ENCODE results near the gene GGN.

The GGN gene

DNA sequence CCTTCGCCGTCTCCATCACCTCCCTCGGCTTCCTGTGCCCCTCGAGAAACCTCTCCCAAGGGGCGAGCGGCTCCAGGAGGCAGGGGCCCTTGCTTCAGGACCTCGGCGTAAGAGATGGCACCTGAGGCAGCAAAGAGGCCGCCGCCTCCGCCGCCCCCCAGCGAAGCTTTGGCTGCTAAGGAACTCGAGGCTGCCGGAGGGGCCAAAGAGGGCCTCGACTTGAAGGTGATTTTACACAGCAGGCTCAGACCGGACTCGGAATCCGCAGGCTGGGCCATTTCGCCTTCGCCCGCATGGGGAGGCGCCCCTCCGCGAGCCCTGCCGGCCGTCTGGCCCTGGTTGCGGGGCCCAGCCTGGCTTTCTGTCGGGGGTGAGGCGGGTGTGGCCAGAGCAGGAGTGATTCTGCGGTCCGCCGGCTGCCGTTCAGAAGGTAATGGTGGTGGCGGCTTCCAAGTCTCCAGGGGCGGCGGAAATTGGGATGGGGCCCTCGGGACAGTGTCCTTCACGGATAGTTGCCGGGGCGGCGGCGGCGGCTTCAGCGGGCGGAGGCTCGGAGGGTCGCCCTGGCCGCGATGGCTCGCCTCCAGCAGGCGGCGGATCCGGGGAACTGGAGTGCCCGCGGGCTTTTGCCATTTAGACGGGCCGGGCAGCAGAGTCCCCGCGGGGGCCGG, 1.4 kb downstream of the GGN start:
- H3K9ac ChIP-seq (ENCODE audit: insufficient read length, low read depth): no peak overlapping the region
- peaks cover 5% of the 10 kb centered on the region for H3K4me1 ChIP-seq (ENCODE audit: insufficient read depth, insufficient read length)
- peaks cover 44% of the 10 kb centered on the region for H3K36me3 ChIP-seq (ENCODE audit: insufficient read depth, insufficient read length, low read length)
- H3K27me3 ChIP-seq (ENCODE audit: insufficient read depth, insufficient read length): no peaks in the 10 kb centered on the region
- no peak overlapping the region for H3K4me3 ChIP-seq (ENCODE audit: insufficient read length, low read depth)
- no peak for DNase-seq (ENCODE audit: low read depth, low spot score)
- H3K9me3 ChIP-seq (ENCODE audit: insufficient read depth, low read length): no peaks in the 10 kb centered on the region
- TF ChIP-seq SUZ12 (IDR thresholded peaks at IDR 0.05; ENCODE audit: extremely low read depth, insufficient read depth, insufficient read length) (no peak), ZNF274 (IDR thresholded peaks at IDR 0.05; ENCODE audit: low read depth, low read length) (no peak), YY1 (IDR thresholded peaks at IDR 0.05; ENCODE audit: insufficient read depth, insufficient read length) (no peak)

DNA sequence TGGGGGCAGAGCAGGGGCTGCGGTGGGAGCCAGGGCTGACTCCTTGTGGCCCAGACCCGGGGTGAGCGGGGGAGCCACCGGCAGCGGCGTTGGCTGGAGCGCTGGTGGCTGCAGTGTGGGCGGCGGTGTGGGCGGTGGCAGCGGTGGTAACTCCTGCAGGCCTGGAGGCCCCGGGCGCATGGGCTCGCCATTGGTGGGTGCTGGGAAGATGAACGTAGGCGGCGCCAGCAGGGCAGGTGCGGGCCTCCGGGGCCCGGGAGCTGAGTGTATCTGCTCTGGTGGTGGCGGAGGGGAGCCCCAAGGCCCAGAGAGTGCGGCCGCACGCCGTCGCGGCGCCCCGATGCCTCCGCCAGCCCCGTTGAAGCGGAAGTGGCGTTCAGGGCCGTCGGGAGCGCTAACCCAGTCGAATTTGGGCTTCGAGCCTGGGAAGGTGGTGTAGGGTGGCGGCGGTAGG, 2.0 kb downstream of the GGN start:
- Histone ChIP-seq H3K36me3 (ENCODE audit: insufficient read depth, insufficient read length, low read length) (peaks cover 50% of the 10 kb centered on the region), H3K9me3 (ENCODE audit: insufficient read depth, low read length) (no peaks in the 10 kb centered on the region), H3K4me3 (ENCODE audit: insufficient read length, low read depth) (no peak overlapping the region), H3K4me1 (ENCODE audit: insufficient read depth, insufficient read length) (peaks cover 5% of the 10 kb centered on the region), H3K9ac (ENCODE audit: insufficient read length, low read depth) (no peak overlapping the region), H3K27me3 (ENCODE audit: insufficient read depth, insufficient read length) (no peaks in the 10 kb centered on the region)
- no peak for DNase-seq (ENCODE audit: low read depth, low spot score)
- TF ChIP-seq YY1 (IDR thresholded peaks at IDR 0.05; ENCODE audit: insufficient read depth, insufficient read length) (no peak), ZNF274 (IDR thresholded peaks at IDR 0.05; ENCODE audit: low read depth, low read length) (no peak), SUZ12 (IDR thresholded peaks at IDR 0.05; ENCODE audit: extremely low read depth, insufficient read depth, insufficient read length) (no peak)

- H3K9ac ChIP-seq (ENCODE audit: insufficient read length, low read depth): no peak overlapping the region
- no peak overlapping the region for H3K4me3 ChIP-seq (ENCODE audit: insufficient read length, low read depth)
- no peaks in the 10 kb centered on the region for H3K9me3 ChIP-seq (ENCODE audit: insufficient read depth, low read length)
- DNase-seq (ENCODE audit: low read depth, low spot score): no peak
- H3K27me3 ChIP-seq (ENCODE audit: insufficient read depth, insufficient read length): no peaks in the 10 kb centered on the region
- peaks cover 5% of the 10 kb centered on the region for H3K4me1 ChIP-seq (ENCODE audit: insufficient read depth, insufficient read length)
- peaks cover 56% of the 10 kb centered on the region for H3K36me3 ChIP-seq (ENCODE audit: insufficient read depth, insufficient read length, low read length)
- TF ChIP-seq ZNF274 (IDR thresholded peaks at IDR 0.05; ENCODE audit: low read depth, low read length) (no peak), SUZ12 (IDR thresholded peaks at IDR 0.05; ENCODE audit: extremely low read depth, insufficient read depth, insufficient read length) (no peak), YY1 (IDR thresholded peaks at IDR 0.05; ENCODE audit: insufficient read depth, insufficient read length) (no peak)
These were observed 2.6 kb downstream of the GGN start for GRCh38 chr19:38385057-38385803.

- Histone ChIP-seq H3K36me3 (ENCODE audit: insufficient read depth, insufficient read length, low read length) (peaks cover 61% of the 10 kb centered on the region), H3K27me3 (ENCODE audit: insufficient read depth, insufficient read length) (no peaks in the 10 kb centered on the region), H3K4me1 (ENCODE audit: insufficient read depth, insufficient read length) (peaks cover 5% of the 10 kb centered on the region), H3K9me3 (ENCODE audit: insufficient read depth, low read length) (no peaks in the 10 kb centered on the region), H3K9ac (ENCODE audit: insufficient read length, low read depth) (no peak overlapping the region), H3K4me3 (ENCODE audit: insufficient read length, low read depth) (no peak overlapping the region)
- DNase-seq (ENCODE audit: low read depth, low spot score): no peak
- TF ChIP-seq SUZ12 (IDR thresholded peaks at IDR 0.05; ENCODE audit: extremely low read depth, insufficient read depth, insufficient read length): no peak
- TF ChIP-seq YY1 (IDR thresholded peaks at IDR 0.05; ENCODE audit: insufficient read depth, insufficient read length): no peak
- TF ChIP-seq ZNF274 (IDR thresholded peaks at IDR 0.05; ENCODE audit: low read depth, low read length): no peak
These were observed 3.4 kb downstream of the GGN start for GRCh38 chr19:38384209-38385027.

- DNase-seq (ENCODE audit: low read depth, low spot score): no peak
- H3K4me3 ChIP-seq (ENCODE audit: insufficient read length, low read depth): no peak overlapping the region
- H3K4me1 ChIP-seq (ENCODE audit: insufficient read depth, insufficient read length): peaks cover 5% of the 10 kb centered on the region
- TF ChIP-seq SUZ12 (IDR thresholded peaks at IDR 0.05; ENCODE audit: extremely low read depth, insufficient read depth, insufficient read length) (no peak), ZNF274 (IDR thresholded peaks at IDR 0.05; ENCODE audit: low read depth, low read length) (no peak), YY1 (IDR thresholded peaks at IDR 0.05; ENCODE audit: insufficient read depth, insufficient read length) (no peak)
- no peak overlapping the region for H3K9ac ChIP-seq (ENCODE audit: insufficient read length, low read depth)
- H3K27me3 ChIP-seq (ENCODE audit: insufficient read depth, insufficient read length): no peaks in the 10 kb centered on the region
- H3K9me3 ChIP-seq (ENCODE audit: insufficient read depth, low read length): no peaks in the 10 kb centered on the region
- peaks cover 67% of the 10 kb centered on the region for H3K36me3 ChIP-seq (ENCODE audit: insufficient read depth, insufficient read length, low read length)
These were observed 4.1 kb downstream of the GGN start for GRCh38 chr19:38383743-38384142.

GRCh38 chr19:38383184-38383583, 4.7 kb downstream of the GGN start:
- no peak for TF ChIP-seq YY1 (IDR thresholded peaks at IDR 0.05; ENCODE audit: insufficient read depth, insufficient read length)
- TF ChIP-seq SUZ12 (IDR thresholded peaks at IDR 0.05; ENCODE audit: extremely low read depth, insufficient read depth, insufficient read length): no peak
- TF ChIP-seq ZNF274 (IDR thresholded peaks at IDR 0.05; ENCODE audit: low read depth, low read length): no peak
- Histone ChIP-seq H3K27me3 (ENCODE audit: insufficient read depth, insufficient read length) (no peaks in the 10 kb centered on the region), H3K9me3 (ENCODE audit: insufficient read depth, low read length) (no peaks in the 10 kb centered on the region), H3K4me3 (ENCODE audit: insufficient read length, low read depth) (no peak overlapping the region), H3K9ac (ENCODE audit: insufficient read length, low read depth) (no peak overlapping the region), H3K36me3 (ENCODE audit: insufficient read depth, insufficient read length, low read length) (peaks cover 67% of the 10 kb centered on the region), H3K4me1 (ENCODE audit: insufficient read depth, insufficient read length) (peaks cover 5% of the 10 kb centered on the region)
- DNase-seq (ENCODE audit: low read depth, low spot score): no peak
